Liver (tissue), 9 donors: ENCODE results near the gene OR52K2. TPM values are rescaled to one million over a fixed set of nuclear protein-coding genes. Genes with fewer than 3 reads are reported as not detected.

Experiments
- DNase-seq: peaks from one replicate; pipeline ENCODE4 v3.0.0-alpha.2; 2017; ENCODE audit warnings: low spot score
- H3K27ac ChIP-seq, 2 donors: one replicate each; pipeline ENCODE4 v1.7.0; 2013; ENCODE audit warnings: inconsistent platforms in 2 of 2, low read length in 2 of 2, control low read depth in 1 of 2, low read depth in 1 of 2, mild to moderate bottlenecking in 1 of 2
- H3K27me3 ChIP-seq, 4 donors: one replicate each; pipeline versions ENCODE4 v1.6.1 to v1.7.0; 2013; ENCODE audit warnings: low read length in 3 of 4, inconsistent platforms in 1 of 4, mild to moderate bottlenecking in 1 of 4, moderate library complexity in 1 of 4; ENCODE audit not compliant: control insufficient read depth in 4 of 4, insufficient read depth in 4 of 4
- H3K36me3 ChIP-seq, 4 donors: one replicate each; pipeline versions ENCODE4 v1.6.1 to v1.7.0; 2013; ENCODE audit warnings: low read length in 3 of 4, mild to moderate bottlenecking in 3 of 4, low read depth in 1 of 4, moderate library complexity in 1 of 4; ENCODE audit not compliant: control insufficient read depth in 4 of 4, insufficient read depth in 3 of 4
- H3K4me1 ChIP-seq, 4 donors: one replicate each; pipeline versions ENCODE4 v1.6.1 to v1.7.0; 2013; ENCODE audit warnings: low read length in 3 of 4, mild to moderate bottlenecking in 3 of 4, moderate library complexity in 1 of 4; ENCODE audit not compliant: control insufficient read depth in 4 of 4, insufficient read depth in 4 of 4
- H3K4me3 ChIP-seq, 3 donors: one replicate each; pipeline versions ENCODE4 v1.6.1 to v1.7.0; 2013; ENCODE audit warnings: low read length in 3 of 3, control low read depth in 1 of 3, low read depth in 1 of 3, mild to moderate bottlenecking in 1 of 3
- H3K9ac ChIP-seq, 2 donors: one replicate each; pipeline ENCODE4 v1.7.0; 2013; ENCODE audit warnings: low read length in 2 of 2, mild to moderate bottlenecking in 2 of 2, moderate library complexity in 2 of 2, control low read depth in 1 of 2, low read depth in 1 of 2
- H3K9me3 ChIP-seq, 4 donors: one replicate each; pipeline versions ENCODE4 v1.6.1 to v1.7.0; 2013; ENCODE audit warnings: low read length in 3 of 4; ENCODE audit not compliant: control insufficient read depth in 4 of 4
- EGR1 ChIP-seq, 2 donors: IDR thresholded peaks; 2 replicates each; pipeline ENCODE4 v1.6.1; 2016 to 2018; ENCODE audit warnings: antibody characterized with exemption in 2 of 2, low read depth in 2 of 2
- FOXA1 ChIP-seq: IDR thresholded peaks from 2 replicates; pipeline ENCODE4 v1.6.1; 2016; ENCODE audit warnings: antibody characterized with exemption
- FOXA2 ChIP-seq: IDR thresholded peaks from 2 replicates; pipeline ENCODE4 v1.6.1; 2016; ENCODE audit warnings: antibody characterized with exemption
- GABPA ChIP-seq, 2 donors: IDR thresholded peaks in 1 of 2; conservative IDR thresholded peaks in 1 of 2; 2 replicates each; pipeline ENCODE4 v1.6.1; 2016; ENCODE audit warnings: antibody characterized with exemption in 2 of 2, mild to moderate bottlenecking in 1 of 2, moderate library complexity in 1 of 2
- HNF4G ChIP-seq: IDR thresholded peaks from 2 replicates; pipeline ENCODE4 v1.6.1; 2016; ENCODE audit warnings: antibody characterized with exemption
- JUND ChIP-seq, 2 donors: IDR thresholded peaks; 2 replicates each; pipeline ENCODE4 v1.6.1; 2016; ENCODE audit warnings: antibody characterized with exemption in 2 of 2
- NR2F2 ChIP-seq: IDR thresholded peaks from 2 replicates; pipeline ENCODE4 v1.6.1; 2016; ENCODE audit warnings: antibody characterized with exemption
- RAD21 ChIP-seq, 2 donors: IDR thresholded peaks; 2 replicates each; pipeline ENCODE4 v1.6.1; 2016; ENCODE audit warnings: antibody characterized with exemption in 2 of 2, mild to moderate bottlenecking in 2 of 2
- RXRA ChIP-seq, 2 donors: IDR thresholded peaks; 2 replicates each; pipeline ENCODE4 v1.6.1; 2017 to 2018; ENCODE audit warnings: antibody characterized with exemption in 2 of 2, mild to moderate bottlenecking in 1 of 2
- SP1 ChIP-seq: IDR thresholded peaks from 2 replicates; pipeline ENCODE4 v1.6.1; 2018; ENCODE audit warnings: antibody characterized with exemption, mild to moderate bottlenecking
- TAF1 ChIP-seq: conservative IDR thresholded peaks from 2 replicates; pipeline ENCODE4 v1.6.1; 2016; ENCODE audit warnings: antibody characterized with exemption, mild to moderate bottlenecking
- WGBS: extraction: QIAGEN DNeasy Blood & Tissue Kit; methylation state at CpG from one replicate; pipeline ENCODE4 v1.1.7; 2013; 5-methylcytosine and 5-hydroxymethylcytosine counted together
- polyA plus RNA-seq, 2 donors: library from polyadenylated mRNA; stranded (reverse) in 1 of 2; unstranded in 1 of 2; fragments of 200-250 nt in 1 of 2; fragments of >200 nt in 1 of 2; fragmentation: Nextera tagmentation in 1 of 2; extraction: Ambion mirVana in 1 of 2; gene quantifications; one replicate each; pipeline versions ENCODE4 v1.2.1 to v1.2.3, GENCODE V29; 2013 to 2015
- total RNA-seq, 2 donors: library from RNA; depleted of rRNA; stranded (reverse); fragments of >200 nt; gene quantifications; one replicate each; pipeline ENCODE4 v1.2.3, GENCODE V29; 2014
- TF ChIP-seq, protein P1 (sequence below): IDR thresholded peaks from 2 replicates; pipeline ENCODE4 v1.6.1; 2016; ENCODE audit warnings: antibody characterized with exemption
- TF ChIP-seq, protein P2 (sequence below): IDR thresholded peaks from 2 replicates; pipeline ENCODE4 v1.6.1; 2016; ENCODE audit warnings: antibody characterized with exemption
- TF ChIP-seq, protein P3 (sequence below): IDR thresholded peaks from 2 replicates; pipeline ENCODE4 v1.6.1; 2016; ENCODE audit warnings: antibody characterized with exemption, mild to moderate bottlenecking
- TF ChIP-seq, protein P4 (sequence below): IDR thresholded peaks from 2 replicates; pipeline ENCODE4 v1.6.1; 2016; ENCODE audit warnings: antibody characterized with exemption
- TF ChIP-seq, protein P5 (sequence below): fragments of 150-350 bp; IDR thresholded peaks from 2 replicates; pipeline ENCODE4 v1.5.1; 2017; ENCODE audit warnings: improper control_type of control experiment, low read depth, low read length; ENCODE audit not compliant: missing input control
- donor health status: healthy.
- donor health status: healthy.
- donor health status: healthy.
- donor health status: healthy.
- donor health status: healthy.

Gene OR52K2
- total and polyA plus RNA-seq, 4 donors, result 0.15 TPM; not detected in 3

DNA sequence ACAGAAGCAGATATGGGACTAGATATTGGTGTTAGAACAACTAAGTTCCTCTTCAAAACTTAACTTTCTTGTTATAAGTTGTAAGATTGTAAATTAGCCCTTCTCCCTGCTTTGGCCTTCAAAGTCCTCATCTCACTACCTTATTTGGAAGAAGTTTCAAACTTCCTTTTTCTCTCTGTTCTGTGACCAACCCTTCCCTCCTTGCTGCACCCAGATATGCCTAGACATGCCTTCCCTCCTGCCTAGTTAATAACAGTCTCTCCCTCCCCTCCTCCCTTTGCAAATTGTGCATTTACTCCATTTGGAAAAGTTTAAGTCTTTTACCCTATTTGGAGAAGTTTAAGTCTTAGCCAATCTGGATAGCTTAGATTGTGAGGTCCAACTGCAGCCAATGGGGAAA, 4.9 kb downstream of the OR52K2 start:
- Histone ChIP-seq H3K9ac (no peak overlapping the region), H3K27me3 (no peaks in the 10 kb centered on the region), H3K4me3 (no peak overlapping the region), H3K9me3 (no peaks in the 10 kb centered on the region), H3K27ac (no peak overlapping the region), H3K4me1 (no peaks in the 10 kb centered on the region), H3K36me3 (no peaks in the 10 kb centered on the region)
- DNase-seq, result no peak
- TF ChIP-seq, protein P1, sequence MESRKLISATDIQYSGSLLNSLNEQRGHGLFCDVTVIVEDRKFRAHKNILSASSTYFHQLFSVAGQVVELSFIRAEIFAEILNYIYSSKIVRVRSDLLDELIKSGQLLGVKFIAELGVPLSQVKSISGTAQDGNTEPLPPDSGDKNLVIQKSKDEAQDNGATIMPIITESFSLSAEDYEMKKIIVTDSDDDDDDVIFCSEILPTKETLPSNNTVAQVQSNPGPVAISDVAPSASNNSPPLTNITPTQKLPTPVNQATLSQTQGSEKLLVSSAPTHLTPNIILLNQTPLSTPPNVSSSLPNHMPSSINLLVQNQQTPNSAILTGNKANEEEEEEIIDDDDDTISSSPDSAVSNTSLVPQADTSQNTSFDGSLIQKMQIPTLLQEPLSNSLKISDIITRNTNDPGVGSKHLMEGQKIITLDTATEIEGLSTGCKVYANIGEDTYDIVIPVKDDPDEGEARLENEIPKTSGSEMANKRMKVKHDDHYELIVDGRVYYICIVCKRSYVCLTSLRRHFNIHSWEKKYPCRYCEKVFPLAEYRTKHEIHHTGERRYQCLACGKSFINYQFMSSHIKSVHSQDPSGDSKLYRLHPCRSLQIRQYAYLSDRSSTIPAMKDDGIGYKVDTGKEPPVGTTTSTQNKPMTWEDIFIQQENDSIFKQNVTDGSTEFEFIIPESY, result no peak
- TF ChIP-seq, protein P2, sequence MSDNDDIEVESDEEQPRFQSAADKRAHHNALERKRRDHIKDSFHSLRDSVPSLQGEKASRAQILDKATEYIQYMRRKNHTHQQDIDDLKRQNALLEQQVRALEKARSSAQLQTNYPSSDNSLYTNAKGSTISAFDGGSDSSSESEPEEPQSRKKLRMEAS, result no peak
- TF ChIP-seq, protein P3, sequence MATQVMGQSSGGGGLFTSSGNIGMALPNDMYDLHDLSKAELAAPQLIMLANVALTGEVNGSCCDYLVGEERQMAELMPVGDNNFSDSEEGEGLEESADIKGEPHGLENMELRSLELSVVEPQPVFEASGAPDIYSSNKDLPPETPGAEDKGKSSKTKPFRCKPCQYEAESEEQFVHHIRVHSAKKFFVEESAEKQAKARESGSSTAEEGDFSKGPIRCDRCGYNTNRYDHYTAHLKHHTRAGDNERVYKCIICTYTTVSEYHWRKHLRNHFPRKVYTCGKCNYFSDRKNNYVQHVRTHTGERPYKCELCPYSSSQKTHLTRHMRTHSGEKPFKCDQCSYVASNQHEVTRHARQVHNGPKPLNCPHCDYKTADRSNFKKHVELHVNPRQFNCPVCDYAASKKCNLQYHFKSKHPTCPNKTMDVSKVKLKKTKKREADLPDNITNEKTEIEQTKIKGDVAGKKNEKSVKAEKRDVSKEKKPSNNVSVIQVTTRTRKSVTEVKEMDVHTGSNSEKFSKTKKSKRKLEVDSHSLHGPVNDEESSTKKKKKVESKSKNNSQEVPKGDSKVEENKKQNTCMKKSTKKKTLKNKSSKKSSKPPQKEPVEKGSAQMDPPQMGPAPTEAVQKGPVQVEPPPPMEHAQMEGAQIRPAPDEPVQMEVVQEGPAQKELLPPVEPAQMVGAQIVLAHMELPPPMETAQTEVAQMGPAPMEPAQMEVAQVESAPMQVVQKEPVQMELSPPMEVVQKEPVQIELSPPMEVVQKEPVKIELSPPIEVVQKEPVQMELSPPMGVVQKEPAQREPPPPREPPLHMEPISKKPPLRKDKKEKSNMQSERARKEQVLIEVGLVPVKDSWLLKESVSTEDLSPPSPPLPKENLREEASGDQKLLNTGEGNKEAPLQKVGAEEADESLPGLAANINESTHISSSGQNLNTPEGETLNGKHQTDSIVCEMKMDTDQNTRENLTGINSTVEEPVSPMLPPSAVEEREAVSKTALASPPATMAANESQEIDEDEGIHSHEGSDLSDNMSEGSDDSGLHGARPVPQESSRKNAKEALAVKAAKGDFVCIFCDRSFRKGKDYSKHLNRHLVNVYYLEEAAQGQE, result no peak
- TF ChIP-seq SP1 (no peak), RAD21 (IDR thresholded peaks at IDR 0.05) (no peak), GABPA (IDR thresholded peaks at IDR 0.05 in 1 of 2, conservative IDR thresholded peaks at IDR 0.05 in 1 of 2) (no peak)
- TF ChIP-seq, protein P4, sequence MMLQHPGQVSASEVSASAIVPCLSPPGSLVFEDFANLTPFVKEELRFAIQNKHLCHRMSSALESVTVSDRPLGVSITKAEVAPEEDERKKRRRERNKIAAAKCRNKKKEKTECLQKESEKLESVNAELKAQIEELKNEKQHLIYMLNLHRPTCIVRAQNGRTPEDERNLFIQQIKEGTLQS, result no peak

DNA sequence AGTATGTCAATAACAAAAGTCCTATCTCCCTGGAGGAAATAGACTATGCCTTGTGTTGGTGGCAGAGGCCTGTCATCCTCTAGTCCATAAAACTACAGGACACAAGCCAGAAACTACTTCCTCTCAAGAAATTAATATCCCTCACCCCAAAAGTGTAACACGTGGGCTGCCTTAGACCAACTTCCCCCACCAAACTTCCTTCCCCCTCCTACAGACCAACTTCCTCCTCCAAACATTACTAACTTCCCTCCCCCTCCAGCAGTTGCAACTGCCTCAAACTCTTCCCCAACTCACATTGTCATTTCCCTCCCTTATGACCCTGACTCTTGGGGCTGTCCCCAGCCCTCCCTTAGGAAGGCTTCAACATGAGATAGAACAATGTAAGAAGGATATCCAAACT, 6.3 kb downstream of the OR52K2 start:
- Histone ChIP-seq H3K27me3 (no peaks in the 10 kb centered on the region), H3K4me1 (peaks cover 0 to 1% (median 0%) of the 10 kb centered on the region in 4 donors), H3K36me3 (no peaks in the 10 kb centered on the region), H3K9me3 (no peaks in the 10 kb centered on the region), H3K9ac (no peak overlapping the region), H3K4me3 (no peak overlapping the region), H3K27ac (no peak overlapping the region)
- 38% methylated on average over 1 of the region's 1 CpG for WGBS
- DNase-seq, result no peak
- TF ChIP-seq, protein P2, result peak; percentile 44
- no peak for TF ChIP-seq TAF1

DNA sequence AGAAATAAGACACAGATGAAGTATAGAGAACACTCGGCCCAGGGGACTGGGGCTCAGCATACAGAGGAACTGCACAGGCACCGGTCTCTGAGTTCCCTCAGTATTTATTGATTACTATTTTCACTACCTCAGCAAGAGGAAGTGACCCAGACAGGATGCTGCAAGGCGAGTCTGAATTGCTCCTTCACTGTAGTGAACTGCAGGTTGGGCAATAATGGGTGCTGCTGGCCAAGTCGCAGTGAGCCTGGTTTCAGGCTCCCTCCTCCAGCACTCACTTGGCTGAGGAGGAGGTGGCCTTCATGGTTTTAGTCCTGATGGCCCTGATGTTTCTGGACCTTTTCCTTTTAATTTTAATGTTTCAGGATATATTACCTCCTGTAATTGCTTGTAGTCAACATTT, 10.4 kb downstream of the OR52K2 start:
- Histone ChIP-seq H3K36me3 (no peaks in the 10 kb centered on the region), H3K9ac (no peak overlapping the region), H3K4me1 (peaks cover 0 to 1% (median 0%) of the 10 kb centered on the region in 4 donors), H3K9me3 (peaks cover 0 to 7% (median 3%) of the 10 kb centered on the region in 4 donors), H3K27me3 (no peaks in the 10 kb centered on the region), H3K4me3 (no peak overlapping the region), H3K27ac (no peak overlapping the region)
- 32% methylated on average over 4 of the region's 4 CpGs for WGBS
- no peak for DNase-seq
- TF ChIP-seq TAF1, result no peak
- TF ChIP-seq, protein P5, sequence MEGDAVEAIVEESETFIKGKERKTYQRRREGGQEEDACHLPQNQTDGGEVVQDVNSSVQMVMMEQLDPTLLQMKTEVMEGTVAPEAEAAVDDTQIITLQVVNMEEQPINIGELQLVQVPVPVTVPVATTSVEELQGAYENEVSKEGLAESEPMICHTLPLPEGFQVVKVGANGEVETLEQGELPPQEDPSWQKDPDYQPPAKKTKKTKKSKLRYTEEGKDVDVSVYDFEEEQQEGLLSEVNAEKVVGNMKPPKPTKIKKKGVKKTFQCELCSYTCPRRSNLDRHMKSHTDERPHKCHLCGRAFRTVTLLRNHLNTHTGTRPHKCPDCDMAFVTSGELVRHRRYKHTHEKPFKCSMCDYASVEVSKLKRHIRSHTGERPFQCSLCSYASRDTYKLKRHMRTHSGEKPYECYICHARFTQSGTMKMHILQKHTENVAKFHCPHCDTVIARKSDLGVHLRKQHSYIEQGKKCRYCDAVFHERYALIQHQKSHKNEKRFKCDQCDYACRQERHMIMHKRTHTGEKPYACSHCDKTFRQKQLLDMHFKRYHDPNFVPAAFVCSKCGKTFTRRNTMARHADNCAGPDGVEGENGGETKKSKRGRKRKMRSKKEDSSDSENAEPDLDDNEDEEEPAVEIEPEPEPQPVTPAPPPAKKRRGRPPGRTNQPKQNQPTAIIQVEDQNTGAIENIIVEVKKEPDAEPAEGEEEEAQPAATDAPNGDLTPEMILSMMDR, result no peak
- TF ChIP-seq SP1, result no peak
- no peak for TF ChIP-seq FOXA2
- no peak for TF ChIP-seq GABPA (IDR thresholded peaks at IDR 0.05 in 1 of 2, conservative IDR thresholded peaks at IDR 0.05 in 1 of 2)
- TF ChIP-seq EGR1 (IDR thresholded peaks at IDR 0.05; ENCODE audit: low read depth in 2 of 2), result no peak
- TF ChIP-seq FOXA1, result no peak
- no peak for TF ChIP-seq NR2F2
- TF ChIP-seq, protein P2, result no peak
- TF ChIP-seq, protein P1, result no peak
- TF ChIP-seq JUND (IDR thresholded peaks at IDR 0.05), result no peak
- no peak for TF ChIP-seq RXRA (IDR thresholded peaks at IDR 0.05)
- TF ChIP-seq RAD21 (IDR thresholded peaks at IDR 0.05), result no peak
- no peak for TF ChIP-seq HNF4G
